ENCODE results near the gene ZNF750.

ZNF750 gene

GRCh38 chr17:82862191-82862590, 22.4 kb upstream of the ZNF750 start:
- H3K27ac ChIP-seq (replicated peaks): no peak overlapping the region
- no peak for DNase-seq (ENCODE audit: low read depth in 1 of 2, low spot score in 1 of 2)
- TF ChIP-seq POLR2AphosphoS5 (IDR thresholded peaks at IDR 0.05; ENCODE audit: low read depth): no peak
- TF ChIP-seq REST (IDR thresholded peaks at IDR 0.05; ENCODE audit: insufficient replicate concordance, low read depth): no peak
- TF ChIP-seq SPI1 (IDR thresholded peaks at IDR 0.05; ENCODE audit: borderline replicate concordance, low read depth): no peak
- no peak for TF ChIP-seq GABPA (IDR thresholded peaks at IDR 0.05; ENCODE audit: low read depth)
- no peak for TF ChIP-seq CTCF (IDR thresholded peaks at IDR 0.05; ENCODE audit: insufficient read depth, low read length)
- no peaks in the 10 kb centered on the region for H3K27me3 ChIP-seq (ENCODE audit: insufficient read depth, poor library complexity, severe bottlenecking)
- no peak overlapping the region for H3K4me3 ChIP-seq (replicated peaks; ENCODE audit: insufficient read depth, low read length)

GRCh38 chr17:82861393-82861775, 21.6 kb upstream of the ZNF750 start:
- Histone ChIP-seq H3K27ac (replicated peaks) (no peak overlapping the region), H3K4me3 (replicated peaks; ENCODE audit: insufficient read depth, low read length) (no peak overlapping the region), H3K27me3 (ENCODE audit: insufficient read depth, poor library complexity, severe bottlenecking) (no peaks in the 10 kb centered on the region)
- TF ChIP-seq SPI1 (IDR thresholded peaks at IDR 0.05; ENCODE audit: borderline replicate concordance, low read depth) (no peak), POLR2AphosphoS5 (IDR thresholded peaks at IDR 0.05; ENCODE audit: low read depth) (no peak), CTCF (IDR thresholded peaks at IDR 0.05; ENCODE audit: insufficient read depth, low read length) (no peak), REST (IDR thresholded peaks at IDR 0.05; ENCODE audit: insufficient replicate concordance, low read depth) (no peak), GABPA (IDR thresholded peaks at IDR 0.05; ENCODE audit: low read depth) (no peak)
- no peak for DNase-seq (ENCODE audit: low read depth in 1 of 2, low spot score in 1 of 2)

GRCh38 chr17:82860606-82861392, 21.0 kb upstream of the ZNF750 start:
- Histone ChIP-seq H3K27me3 (ENCODE audit: insufficient read depth, poor library complexity, severe bottlenecking) (no peaks in the 10 kb centered on the region), H3K4me3 (replicated peaks; ENCODE audit: insufficient read depth, low read length) (no peak overlapping the region), H3K27ac (replicated peaks) (no peak overlapping the region)
- DNase-seq (ENCODE audit: low read depth in 1 of 2, low spot score in 1 of 2): no peak
- TF ChIP-seq CTCF (IDR thresholded peaks at IDR 0.05; ENCODE audit: insufficient read depth, low read length) (no peak), REST (IDR thresholded peaks at IDR 0.05; ENCODE audit: insufficient replicate concordance, low read depth) (no peak), POLR2AphosphoS5 (IDR thresholded peaks at IDR 0.05; ENCODE audit: low read depth) (no peak), SPI1 (IDR thresholded peaks at IDR 0.05; ENCODE audit: borderline replicate concordance, low read depth) (no peak), GABPA (IDR thresholded peaks at IDR 0.05; ENCODE audit: low read depth) (no peak)

Measured in HL-60 (cell line).